ENCODE data around the gene DEPDC1.

DNA sequence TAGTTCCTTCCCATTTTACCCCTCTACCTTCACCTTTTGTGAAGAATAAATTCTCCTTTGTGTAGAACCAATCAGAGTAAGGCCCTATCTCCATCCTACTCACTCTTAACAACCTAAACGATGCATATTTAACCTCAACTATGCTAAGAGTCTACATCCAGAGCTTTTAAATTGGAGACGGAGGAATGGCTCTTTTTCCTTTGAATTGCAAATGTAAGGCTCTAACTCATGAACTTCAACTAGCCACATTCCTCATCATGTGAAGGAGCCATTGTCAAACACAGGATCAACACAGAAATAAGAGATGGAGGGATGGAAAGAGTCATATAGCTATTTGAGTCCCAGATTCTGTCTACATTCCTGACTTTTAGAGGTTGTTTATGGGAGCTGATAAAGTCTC, 18.2 kb downstream of the DEPDC1 start:
- TF ChIP-seq, protein P1, sequence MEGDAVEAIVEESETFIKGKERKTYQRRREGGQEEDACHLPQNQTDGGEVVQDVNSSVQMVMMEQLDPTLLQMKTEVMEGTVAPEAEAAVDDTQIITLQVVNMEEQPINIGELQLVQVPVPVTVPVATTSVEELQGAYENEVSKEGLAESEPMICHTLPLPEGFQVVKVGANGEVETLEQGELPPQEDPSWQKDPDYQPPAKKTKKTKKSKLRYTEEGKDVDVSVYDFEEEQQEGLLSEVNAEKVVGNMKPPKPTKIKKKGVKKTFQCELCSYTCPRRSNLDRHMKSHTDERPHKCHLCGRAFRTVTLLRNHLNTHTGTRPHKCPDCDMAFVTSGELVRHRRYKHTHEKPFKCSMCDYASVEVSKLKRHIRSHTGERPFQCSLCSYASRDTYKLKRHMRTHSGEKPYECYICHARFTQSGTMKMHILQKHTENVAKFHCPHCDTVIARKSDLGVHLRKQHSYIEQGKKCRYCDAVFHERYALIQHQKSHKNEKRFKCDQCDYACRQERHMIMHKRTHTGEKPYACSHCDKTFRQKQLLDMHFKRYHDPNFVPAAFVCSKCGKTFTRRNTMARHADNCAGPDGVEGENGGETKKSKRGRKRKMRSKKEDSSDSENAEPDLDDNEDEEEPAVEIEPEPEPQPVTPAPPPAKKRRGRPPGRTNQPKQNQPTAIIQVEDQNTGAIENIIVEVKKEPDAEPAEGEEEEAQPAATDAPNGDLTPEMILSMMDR (IDR thresholded peaks at IDR 0.05; ENCODE audit: low read length): no peak
- TF ChIP-seq EZH2 (IDR thresholded peaks at IDR 0.05; ENCODE audit: borderline replicate concordance, low read length): no peak
